Measurements from ENCODE around the gene IMPA2. TPM values are rescaled to one million over a fixed set of nuclear protein-coding genes. Genes with fewer than 3 reads are reported as not detected.
A peak's percentile ranks its signal among the peaks of the same experiment; 100 is the strongest.
"Not testable (repeated sequence)": the region's sequence is repeated elsewhere in the genome, so short reads cannot be mapped to it uniquely, and the experiment has no call there.

IMPA2 gene
- total and polyA plus RNA-seq, 2 donors (not counting 1 experiment from before 2014, with no cell fraction given): 3.8 to 23.0 TPM

GRCh38 chr18:12066910-12067511 lies 85.7 kb downstream of the IMPA2 start:
- TF ChIP-seq CTCF (conservative IDR thresholded peaks at IDR 0.05 in 1 of 2, IDR thresholded peaks at IDR 0.05 in 1 of 2; ENCODE audit: low read depth in 1 of 2, low read length in 2 of 2): no peak
- no peak for TF ChIP-seq EZH2 (IDR thresholded peaks at IDR 0.05; ENCODE audit: low read length, missing control alignments)
- Histone ChIP-seq H4K20me1 (ENCODE audit: control insufficient read depth, extremely low read depth, insufficient read depth, low read length) (no peaks in the 10 kb centered on the region), H2AFZ (ENCODE audit: low read length) (no peak overlapping the region), H3K9me3 (ENCODE audit: control insufficient read depth, insufficient read depth, low read depth, low read length) (no peaks in the 10 kb centered on the region), H3K4me2 (ENCODE audit: extremely low read depth, insufficient read depth, low read length) (no peak overlapping the region), H3K4me3 (replicated peaks in 1 of 4; ENCODE audit: control extremely low read depth in 1 of 4, insufficient read depth in 1 of 4, low read depth in 3 of 4, low read length in 4 of 4) (no peak overlapping the region), H3K27ac (ENCODE audit: insufficient read depth, low read length) (no peak overlapping the region), H3K27me3 (ENCODE audit: control insufficient read depth, insufficient read depth, low read length) (no peaks in the 10 kb centered on the region), H3K9ac (ENCODE audit: insufficient read depth, low read length) (no peak overlapping the region), H3K4me1 (ENCODE audit: control insufficient read depth, extremely low read depth, insufficient read depth, low read length) (no peaks in the 10 kb centered on the region), H3K36me3 (ENCODE audit: control insufficient read depth, insufficient read depth, low read length) (no peaks in the 10 kb centered on the region), H3K79me2 (ENCODE audit: control insufficient read depth, insufficient read depth, low read length) (no peaks in the 10 kb centered on the region)
- no peak for DNase-seq (ENCODE audit: low read depth in 2 of 2)

GRCh38 chr18:12067671-12068070 lies 86.4 kb downstream of the IMPA2 start:
- no peak for DNase-seq (ENCODE audit: low read depth in 2 of 2)
- Histone ChIP-seq H4K20me1 (ENCODE audit: control insufficient read depth, extremely low read depth, insufficient read depth, low read length) (no peaks in the 10 kb centered on the region), H3K9me3 (ENCODE audit: control insufficient read depth, insufficient read depth, low read depth, low read length) (no peaks in the 10 kb centered on the region), H3K79me2 (ENCODE audit: control insufficient read depth, insufficient read depth, low read length) (no peaks in the 10 kb centered on the region), H3K9ac (ENCODE audit: insufficient read depth, low read length) (no peak overlapping the region), H2AFZ (ENCODE audit: low read length) (no peak overlapping the region), H3K27me3 (ENCODE audit: control insufficient read depth, insufficient read depth, low read length) (no peaks in the 10 kb centered on the region), H3K36me3 (ENCODE audit: control insufficient read depth, insufficient read depth, low read length) (no peaks in the 10 kb centered on the region), H3K4me1 (ENCODE audit: control insufficient read depth, extremely low read depth, insufficient read depth, low read length) (no peaks in the 10 kb centered on the region), H3K4me2 (ENCODE audit: extremely low read depth, insufficient read depth, low read length) (no peak overlapping the region), H3K4me3 (replicated peaks in 1 of 4; ENCODE audit: control extremely low read depth in 1 of 4, insufficient read depth in 1 of 4, low read depth in 3 of 4, low read length in 4 of 4) (no peak overlapping the region), H3K27ac (ENCODE audit: insufficient read depth, low read length) (no peak overlapping the region)
- TF ChIP-seq CTCF (conservative IDR thresholded peaks at IDR 0.05 in 1 of 2, IDR thresholded peaks at IDR 0.05 in 1 of 2; ENCODE audit: low read depth in 1 of 2, low read length in 2 of 2): no peak
- no peak for TF ChIP-seq EZH2 (IDR thresholded peaks at IDR 0.05; ENCODE audit: low read length, missing control alignments)

GRCh38 chr18:12068316-12068949 lies 87.1 kb downstream of the IMPA2 start:
- H4K20me1 ChIP-seq (ENCODE audit: control insufficient read depth, extremely low read depth, insufficient read depth, low read length); H3K27me3 ChIP-seq (ENCODE audit: control insufficient read depth, insufficient read depth, low read length); H3K9me3 ChIP-seq (ENCODE audit: control insufficient read depth, insufficient read depth, low read depth, low read length); DNase-seq (ENCODE audit: low read depth in 2 of 2); H3K36me3 ChIP-seq (ENCODE audit: control insufficient read depth, insufficient read depth, low read length); H3K27ac ChIP-seq (ENCODE audit: insufficient read depth, low read length); H3K9ac ChIP-seq (ENCODE audit: insufficient read depth, low read length); H3K79me2 ChIP-seq (ENCODE audit: control insufficient read depth, insufficient read depth, low read length); H3K4me1 ChIP-seq (ENCODE audit: control insufficient read depth, extremely low read depth, insufficient read depth, low read length): not testable (repeated sequence)
- H3K4me2 ChIP-seq (ENCODE audit: extremely low read depth, insufficient read depth, low read length): peak overlapping the region; percentile 37
- peak overlapping the region; percentile 43 for H2AFZ ChIP-seq (ENCODE audit: low read length)
- H3K4me3 ChIP-seq (replicated peaks in 1 of 4; ENCODE audit: control extremely low read depth in 1 of 4, insufficient read depth in 1 of 4, low read depth in 3 of 4, low read length in 4 of 4): peak overlapping the region in 2 of 4 experiments; percentile 17 to 28

Data from fibroblast of lung (primary cell).